RCC 7860 (cell line): Measurements from ENCODE around the gene PIM1.
"Not testable (repeated sequence)": the region's sequence is repeated elsewhere in the genome, so short reads cannot be mapped to it uniquely, and the experiment has no call there.

Experiments used
- DNase-seq: peaks from one replicate; pipeline ENCODE4 v3.0.0-alpha.2; 2015; ENCODE audit warnings: low spot score
- FAIRE-seq: peaks from 2 replicates; lab custom pipeline; 2012; peaks lifted over from hg19 to GRCh38; lab: Jason Lieb, UNC

Gene PIM1

GRCh38 chr6:37185949-37186720 is 16.2 kb downstream of the PIM1 start:
- DNase-seq, FAIRE-seq: not testable (repeated sequence)

- DNase-seq (no peak), FAIRE-seq (no peak)
Observed at GRCh38 chr6:37187321-37188022, 17.5 kb downstream of the PIM1 start.

GRCh38 chr6:37188962-37189510 is 19.1 kb downstream of the PIM1 start:
- no peak for FAIRE-seq

GRCh38 chr6:37190159-37190535 is 20.2 kb downstream of the PIM1 start:
- FAIRE-seq: no peak
- peak; percentile 24 for DNase-seq

More at GRCh38 chr6:37188962-37189510, 19.1 kb downstream of the PIM1 start:
- no peak for DNase-seq

GRCh38 chr6:37192666-37193065 is 22.7 kb downstream of the PIM1 start:
- no peak for FAIRE-seq
- no peak for DNase-seq

GRCh38 chr6:37194886-37195285 is 24.9 kb downstream of the PIM1 start:
- not testable (repeated sequence) for DNase-seq, FAIRE-seq

GRCh38 chr6:37196451-37196850 is 26.5 kb downstream of the PIM1 start:
- FAIRE-seq, DNase-seq: not testable (repeated sequence)

GRCh38 chr6:37200085-37200484 is 30.1 kb downstream of the PIM1 start:
- no peak for FAIRE-seq
- no peak for DNase-seq

GRCh38 chr6:37201726-37202125 is 31.8 kb downstream of the PIM1 start:
- FAIRE-seq (no peak), DNase-seq (no peak)

- DNase-seq (no peak), FAIRE-seq (no peak)
Observed at GRCh38 chr6:37202788-37203491, 33.0 kb downstream of the PIM1 start.

GRCh38 chr6:37204014-37204751 is 34.2 kb downstream of the PIM1 start:
- FAIRE-seq (peak; percentile 35), DNase-seq (peak; percentile 17)

GRCh38 chr6:37205175-37205996 is 35.4 kb downstream of the PIM1 start:
- no peak for FAIRE-seq

GRCh38 chr6:37205997-37206340 is 36.0 kb downstream of the PIM1 start:
- DNase-seq: no peak
- FAIRE-seq: no peak

More at GRCh38 chr6:37205175-37205996, 35.4 kb downstream of the PIM1 start:
- no peak for DNase-seq

- DNase-seq (no peak), FAIRE-seq (no peak)
Observed at GRCh38 chr6:37206622-37207021, 36.7 kb downstream of the PIM1 start.

- FAIRE-seq (no peak), DNase-seq (peak; percentile 62)
Observed at GRCh38 chr6:37207903-37208456, 38.0 kb downstream of the PIM1 start.

GRCh38 chr6:37208793-37209192 is 38.8 kb downstream of the PIM1 start:
- no peak for DNase-seq
- FAIRE-seq: no peak

- FAIRE-seq (no peak), DNase-seq (no peak)
Observed at GRCh38 chr6:37209461-37210205, 39.7 kb downstream of the PIM1 start.

GRCh38 chr6:37210313-37210968 is 40.5 kb downstream of the PIM1 start:
- DNase-seq: peak; percentile 64
- FAIRE-seq: no peak
